Liver (tissue), 3 donors: Measurements from ENCODE around the gene SLC25A26.

Source experiments
- ATF3 ChIP-seq: IDR thresholded peaks from 2 replicates; pipeline ENCODE4 v1.6.1; 2016; ENCODE audit warnings: antibody characterized with exemption
- CTCF ChIP-seq: fragments of 150-350 bp; IDR thresholded peaks from 2 replicates; pipeline ENCODE4 v1.5.1; 2017; ENCODE audit warnings: improper control_type of control experiment, low read depth, low read length; ENCODE audit not compliant: missing input control
- GABPA ChIP-seq, 2 donors: IDR thresholded peaks in 1 of 2; conservative IDR thresholded peaks in 1 of 2; 2 replicates each; pipeline ENCODE4 v1.6.1; 2016; ENCODE audit warnings: antibody characterized with exemption in 2 of 2, mild to moderate bottlenecking in 1 of 2, moderate library complexity in 1 of 2
- JUND ChIP-seq, 2 donors: IDR thresholded peaks; 2 replicates each; pipeline ENCODE4 v1.6.1; 2016; ENCODE audit warnings: antibody characterized with exemption in 2 of 2
- MAX ChIP-seq: IDR thresholded peaks from 2 replicates; pipeline ENCODE4 v1.6.1; 2016; ENCODE audit warnings: antibody characterized with exemption
- NR2F2 ChIP-seq: IDR thresholded peaks from 2 replicates; pipeline ENCODE4 v1.6.1; 2016; ENCODE audit warnings: antibody characterized with exemption
- SP1 ChIP-seq: IDR thresholded peaks from 2 replicates; pipeline ENCODE4 v1.6.1; 2018; ENCODE audit warnings: antibody characterized with exemption, mild to moderate bottlenecking
- TAF1 ChIP-seq: conservative IDR thresholded peaks from 2 replicates; pipeline ENCODE4 v1.6.1; 2016; ENCODE audit warnings: antibody characterized with exemption, mild to moderate bottlenecking
- YY1 ChIP-seq: IDR thresholded peaks from 2 replicates; pipeline ENCODE4 v1.6.1; 2016; ENCODE audit warnings: antibody characterized with exemption, mild to moderate bottlenecking
- ZBTB33 ChIP-seq: IDR thresholded peaks from 2 replicates; pipeline ENCODE4 v1.6.1; 2016; ENCODE audit warnings: antibody characterized with exemption
- donor health status: healthy.
- donor health status: healthy.

GRCh38 chr3:66270701-66271100 lies 49.9 kb downstream of the SLC25A26 start:
- TF ChIP-seq CTCF: no peak
- no peak for TF ChIP-seq MAX
- TF ChIP-seq ZBTB33: no peak
- TF ChIP-seq ATF3: no peak
- TF ChIP-seq NR2F2: no peak
- no peak for TF ChIP-seq GABPA (IDR thresholded peaks at IDR 0.05 in 1 of 2, conservative IDR thresholded peaks at IDR 0.05 in 1 of 2)
- no peak for TF ChIP-seq SP1
- no peak for TF ChIP-seq TAF1
- TF ChIP-seq YY1: no peak
- no peak for TF ChIP-seq JUND (IDR thresholded peaks at IDR 0.05)
